NCI-H82 (cell line): ENCODE measurements around the gene CCDC15.
"Not testable (repeated sequence)": the region's sequence is repeated elsewhere in the genome, so short reads cannot be mapped to it uniquely, and the experiment has no call there.

Experiments
- DNase-seq: peaks from one replicate; lab custom pipeline; 2025; lab: John Stamatoyannopoulos, UW

The CCDC15 gene

DNA sequence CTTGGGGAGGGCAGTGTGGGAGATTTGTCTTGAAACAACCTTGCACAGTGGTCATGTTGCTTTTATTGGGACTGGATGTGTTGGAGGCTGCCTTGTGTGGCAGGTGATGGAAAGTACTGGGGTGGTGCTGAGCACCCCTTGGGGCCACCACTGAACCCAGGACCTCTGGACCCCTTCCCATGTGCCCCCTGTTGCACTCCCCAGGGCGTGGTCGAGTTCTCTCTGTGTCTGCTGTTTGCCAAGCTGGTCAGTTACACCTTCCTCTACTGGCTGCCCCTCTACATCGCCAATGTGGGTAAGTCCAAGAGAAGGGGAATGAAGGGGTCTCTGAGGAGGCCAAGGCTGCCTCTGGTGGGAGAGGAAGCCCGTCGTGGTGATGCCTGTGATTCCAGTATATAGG lies 128.0 kb downstream of the CCDC15 start:
- DNase-seq: no peak

DNA sequence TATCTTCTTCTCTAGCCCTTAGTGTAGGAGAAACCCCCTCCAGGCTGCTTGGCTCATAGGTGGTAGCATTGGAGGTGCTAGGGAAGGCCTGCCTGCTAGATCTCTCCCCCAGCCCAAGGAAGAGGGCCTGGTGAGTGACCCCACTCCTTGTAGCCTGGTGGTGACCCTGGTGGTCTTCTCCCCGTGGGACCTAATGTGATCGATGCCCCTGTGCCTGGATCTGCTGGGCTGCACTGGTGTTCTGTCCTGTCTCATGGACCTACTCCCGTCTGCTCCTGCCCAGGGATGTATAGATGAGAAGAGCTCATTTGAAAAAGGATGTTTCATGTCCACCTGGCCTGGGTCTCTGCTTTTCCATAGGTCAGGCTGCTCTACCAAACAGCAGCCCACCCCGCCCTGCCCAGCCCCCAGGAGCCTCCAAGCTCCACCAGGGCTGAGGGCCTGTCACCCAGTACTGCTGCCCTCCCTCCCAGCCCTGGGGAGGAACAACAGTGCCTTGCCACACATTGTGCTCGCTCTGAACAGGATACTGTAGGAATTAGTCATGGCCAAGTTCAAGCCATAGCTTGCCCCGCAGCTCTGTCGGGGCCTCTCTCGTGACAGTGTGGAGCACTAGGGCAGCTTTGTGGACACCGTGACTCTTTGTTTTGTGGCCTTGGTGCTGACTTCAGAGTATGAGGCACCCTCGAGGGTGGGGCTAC lies 128.8 kb downstream of the CCDC15 start:
- no peak for DNase-seq

DNA sequence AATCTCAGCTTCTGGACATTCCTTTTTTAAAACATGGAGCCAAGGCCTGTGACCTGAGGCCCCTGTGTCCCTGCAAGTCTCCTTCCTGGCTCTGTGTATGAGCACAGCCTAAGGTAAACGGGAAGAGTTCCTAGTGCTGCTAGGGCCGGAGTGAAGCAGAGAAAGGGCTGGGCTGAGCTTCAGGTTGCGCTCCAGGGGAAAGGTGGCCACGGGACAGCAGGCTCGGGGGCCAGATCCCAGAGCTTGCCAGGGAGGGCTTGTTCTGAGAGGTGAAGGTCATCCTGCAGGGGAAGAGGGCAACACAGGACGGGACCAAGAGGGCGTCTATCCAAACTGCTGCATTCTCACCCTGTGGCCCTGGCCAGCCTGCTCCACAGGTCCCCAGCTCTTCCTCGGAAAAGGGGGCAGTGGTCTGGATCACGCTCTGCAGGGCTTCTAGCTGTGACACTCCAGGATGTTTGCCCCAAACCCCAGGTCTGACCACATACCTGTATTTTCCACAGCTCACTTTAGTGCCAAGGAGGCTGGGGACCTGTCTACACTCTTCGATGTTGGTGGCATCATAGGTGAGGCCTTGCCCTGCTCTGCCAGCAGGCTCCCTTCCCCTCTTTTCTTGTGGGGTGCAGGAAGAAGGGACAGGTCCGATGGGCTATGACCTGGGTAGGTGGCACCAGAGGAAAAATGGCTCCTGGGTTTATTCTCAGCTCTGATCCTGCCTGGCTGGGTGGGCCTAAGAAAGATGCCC lies 129.5 kb downstream of the CCDC15 start:
- no peak for DNase-seq

DNA sequence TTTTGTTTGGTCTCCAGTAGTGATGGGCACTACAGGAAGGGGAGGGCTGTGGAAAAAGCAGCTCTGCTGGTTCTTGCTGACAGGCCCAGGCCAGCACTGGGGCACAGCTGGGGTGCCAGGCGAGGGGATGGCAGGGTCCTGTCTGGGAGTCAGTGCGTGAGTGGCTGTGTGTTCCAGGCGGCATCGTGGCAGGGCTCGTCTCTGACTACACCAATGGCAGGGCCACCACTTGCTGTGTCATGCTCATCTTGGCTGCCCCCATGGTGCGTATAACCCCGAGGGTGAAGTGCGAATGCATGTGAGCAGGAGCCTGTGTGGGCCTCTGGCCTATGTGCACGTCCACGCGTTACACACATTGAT lies 130.0 kb downstream of the CCDC15 start:
- no peak for DNase-seq

DNA sequence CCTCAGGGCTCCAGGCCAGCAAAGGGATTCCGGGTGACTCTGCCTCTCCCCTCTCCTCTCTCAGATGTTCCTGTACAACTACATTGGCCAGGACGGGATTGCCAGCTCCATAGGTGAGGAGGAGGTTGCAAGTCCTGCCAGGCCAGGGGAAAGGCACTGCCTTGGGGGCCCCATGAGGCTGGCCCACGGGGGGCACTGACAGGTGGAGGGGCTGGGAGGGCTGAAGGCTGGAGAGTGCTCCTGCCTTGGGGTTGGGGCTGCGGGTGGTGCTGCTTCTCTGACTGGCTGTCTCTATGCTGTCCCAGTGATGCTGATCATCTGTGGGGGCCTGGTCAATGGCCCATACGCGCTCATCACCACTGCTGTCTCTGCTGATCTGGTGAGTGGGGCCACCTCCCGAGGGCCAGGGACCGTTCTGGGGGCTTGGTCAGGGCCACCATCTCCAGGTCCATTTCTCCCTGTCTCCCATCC lies 130.8 kb downstream of the CCDC15 start:
- no peak for DNase-seq

DNA sequence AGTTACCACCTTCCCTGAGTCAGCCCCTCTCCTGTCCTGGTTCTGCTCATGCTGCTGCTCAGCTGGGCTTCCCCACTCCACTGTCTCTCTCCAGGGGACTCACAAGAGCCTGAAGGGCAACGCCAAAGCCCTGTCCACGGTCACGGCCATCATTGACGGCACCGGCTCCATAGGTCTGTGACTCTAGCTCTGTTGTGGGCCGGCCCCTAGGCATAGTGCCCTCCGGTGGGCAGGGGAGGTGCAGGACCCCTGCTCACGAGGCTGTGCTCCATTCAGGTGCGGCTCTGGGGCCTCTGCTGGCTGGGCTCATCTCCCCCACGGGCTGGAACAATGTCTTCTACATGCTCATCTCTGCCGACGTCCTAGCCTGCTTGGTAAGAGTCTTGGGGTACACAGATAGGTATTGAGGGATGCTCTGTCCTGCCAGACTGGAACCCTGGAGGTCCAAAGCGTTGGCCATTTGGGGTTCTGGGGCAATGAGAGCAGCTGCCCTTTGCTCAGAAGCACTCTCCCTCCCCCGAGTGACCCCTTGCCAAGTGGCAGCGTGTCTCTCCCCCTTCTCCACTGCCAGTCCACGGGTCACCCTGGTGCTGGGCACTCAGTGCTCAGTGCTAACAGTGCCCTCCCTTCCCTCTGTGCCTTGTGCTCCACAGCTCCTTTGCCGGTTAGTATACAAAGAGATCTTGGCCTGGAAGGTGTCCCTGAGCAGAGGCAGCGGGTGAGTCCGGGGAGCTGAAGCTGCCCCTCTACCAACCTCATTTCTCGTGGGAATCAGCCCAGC lies 131.5 kb downstream of the CCDC15 start:
- DNase-seq: peak; percentile 12

DNA sequence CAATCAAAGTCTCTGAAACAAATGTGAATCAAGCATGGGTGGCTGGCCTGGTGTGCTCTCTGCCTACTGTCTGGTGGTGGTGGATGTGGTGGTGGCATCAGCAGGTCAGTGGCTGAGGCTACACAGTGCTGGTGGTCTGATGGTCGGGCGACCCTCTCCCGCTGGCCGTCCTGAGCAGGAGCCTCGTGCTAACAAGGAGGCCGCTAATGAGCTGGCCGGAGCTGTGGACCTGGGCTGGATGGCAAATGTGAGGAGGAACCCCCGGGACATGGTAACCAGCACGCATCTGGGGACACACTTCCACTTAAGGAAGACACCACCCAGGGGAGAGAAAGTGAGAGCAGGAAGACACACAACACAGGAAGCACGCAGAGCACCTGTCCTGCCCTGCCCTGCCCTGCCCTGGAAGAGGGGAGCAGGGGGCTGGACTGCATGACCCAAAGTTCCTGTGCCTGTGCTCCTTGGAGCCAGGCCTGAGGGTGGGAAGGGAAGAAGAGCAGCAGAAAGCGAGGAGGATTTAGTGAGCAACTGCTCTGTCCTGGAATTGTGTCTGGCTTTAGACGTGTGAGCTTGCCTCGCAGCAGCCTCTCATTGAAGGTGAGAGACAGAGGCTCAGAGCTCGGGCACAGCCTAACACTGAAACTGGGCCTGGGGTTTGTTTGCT lies 132.8 kb downstream of the CCDC15 start:
- no peak for DNase-seq

DNA sequence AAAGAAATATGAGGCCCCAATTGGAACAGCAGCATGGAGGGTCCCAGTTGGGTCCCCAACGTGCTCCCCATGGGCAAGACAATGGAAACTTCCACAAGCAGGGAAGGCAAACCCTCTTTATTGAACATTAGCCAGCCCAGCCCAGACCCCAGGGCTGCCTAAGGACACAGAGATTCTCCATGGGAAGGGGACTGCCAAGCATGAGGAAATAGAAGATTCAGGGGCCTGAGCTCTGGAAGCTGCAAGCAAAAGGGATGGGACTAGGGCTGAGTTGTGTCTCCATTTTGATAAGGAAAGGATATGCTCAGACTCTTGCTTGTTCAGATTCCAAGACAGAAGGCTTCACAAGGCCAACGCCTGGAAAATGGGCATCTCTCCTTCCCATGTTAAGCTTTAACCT lies 134.1 kb downstream of the CCDC15 start:
- DNase-seq: no peak

DNA sequence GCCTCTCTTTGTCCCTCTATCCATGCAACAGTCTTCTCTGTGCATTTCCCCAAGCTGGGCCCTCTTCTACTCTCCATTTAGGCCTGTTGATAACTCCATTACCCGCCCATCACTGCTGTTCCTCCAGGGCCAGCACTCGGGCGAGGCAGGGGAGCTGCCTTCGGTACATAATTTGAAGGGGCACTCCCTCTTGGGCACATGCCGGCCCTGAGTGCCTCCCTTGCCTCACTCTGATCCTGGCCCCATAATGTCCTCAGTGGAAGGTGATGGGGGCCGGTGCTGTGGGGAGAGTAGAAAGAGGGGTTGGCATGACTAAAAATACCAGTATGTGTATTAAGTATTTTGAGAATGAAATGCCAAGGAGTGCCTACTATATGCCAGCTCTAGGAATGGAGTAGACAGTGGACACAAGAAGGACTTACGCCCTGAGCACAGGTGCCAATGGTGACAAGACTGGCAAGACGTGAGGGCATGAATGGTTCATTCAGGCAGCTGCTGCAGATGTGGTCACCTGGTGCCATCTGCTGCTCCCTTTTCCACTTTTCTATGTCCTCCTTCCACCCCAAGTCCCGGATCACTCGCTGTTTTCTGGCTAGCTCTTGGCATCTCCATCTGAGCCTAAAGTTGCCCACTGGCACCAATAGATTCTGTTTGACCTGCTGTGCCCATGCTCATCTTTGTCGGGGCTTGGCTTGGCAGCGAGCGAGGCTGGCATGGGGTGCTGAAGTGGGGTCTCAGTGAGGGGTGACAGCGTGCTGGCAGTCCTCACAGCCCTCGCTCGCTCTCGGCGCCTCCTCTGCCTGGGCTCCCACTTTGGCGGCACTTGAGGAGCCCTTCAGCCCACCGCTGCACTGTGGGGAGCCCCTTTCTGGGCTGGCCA lies 134.8 kb downstream of the CCDC15 start:
- DNase-seq: no peak

DNA sequence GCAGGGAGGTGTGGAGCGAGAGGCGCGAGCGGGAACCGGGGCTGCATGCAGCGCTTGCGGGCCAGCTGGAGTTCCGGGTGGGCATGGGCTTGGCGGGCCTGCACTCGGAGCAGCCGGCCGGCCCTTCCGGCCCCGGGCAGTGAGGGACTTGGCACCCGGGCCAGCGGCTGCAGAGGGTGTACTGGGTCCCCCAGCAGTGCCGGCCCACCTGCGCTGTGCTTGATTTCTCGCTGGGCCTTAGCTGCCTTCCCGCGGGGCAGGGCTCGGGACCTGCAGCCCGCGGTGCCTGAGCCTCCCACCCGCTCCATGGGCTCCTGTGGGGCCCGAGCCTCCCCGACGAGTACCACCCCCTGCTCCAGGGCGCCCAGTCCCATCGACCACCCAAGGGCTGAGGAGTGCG lies 135.5 kb downstream of the CCDC15 start:
- not testable (repeated sequence) for DNase-seq

DNA sequence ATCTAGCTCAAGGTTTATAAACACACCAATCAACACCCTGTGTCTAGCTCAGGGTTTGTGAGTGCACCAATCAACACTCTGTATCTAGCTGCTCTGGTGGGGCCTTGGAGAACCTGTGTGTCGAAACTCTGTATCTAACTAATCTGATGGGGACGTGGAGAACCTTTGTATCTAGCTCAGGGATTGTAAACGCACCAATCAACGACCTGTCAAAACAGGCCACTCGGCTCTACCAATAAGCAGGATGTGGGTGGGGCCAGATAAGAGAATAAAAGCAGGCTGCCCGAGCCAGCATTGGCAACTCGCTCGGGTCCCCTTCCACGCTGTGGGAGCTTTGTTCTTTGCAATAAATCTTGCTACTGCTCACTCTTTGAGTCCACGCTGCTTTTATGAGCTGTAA lies 136.1 kb downstream of the CCDC15 start:
- not testable (repeated sequence) for DNase-seq

DNA sequence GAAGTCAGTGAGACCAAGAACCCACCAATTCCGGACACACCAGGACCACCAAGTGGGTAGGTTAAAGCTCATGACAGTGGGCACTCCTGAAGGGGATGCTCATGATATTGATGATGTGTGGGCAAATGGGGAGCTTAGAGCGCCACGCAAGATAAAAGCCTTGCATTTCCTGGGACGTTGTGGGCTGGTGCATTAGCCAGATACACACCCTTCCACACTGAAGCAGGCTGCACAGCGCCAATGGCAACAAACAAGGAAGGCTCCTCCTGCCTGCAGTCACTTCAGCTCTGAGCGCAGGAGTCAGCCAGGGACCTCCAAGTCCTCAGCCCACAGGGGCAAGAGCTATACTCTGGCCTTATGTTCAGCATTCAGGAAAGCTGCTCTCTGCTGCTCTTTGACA lies 136.8 kb downstream of the CCDC15 start:
- DNase-seq: no peak
